ENCODE results near the gene TMEM198.

TMEM198 gene

GRCh38 chr2:219523031-219523671 lies 20.7 kb upstream of the TMEM198 start:
- Histone ChIP-seq H3K27ac (no peak overlapping the region), H2AFZ (ENCODE audit: low read depth) (no peak overlapping the region), H3K4me2 (no peak overlapping the region), H4K20me1 (ENCODE audit: insufficient read depth) (no peaks in the 10 kb centered on the region), H3K9ac (no peak overlapping the region), H3K4me3 (IDR thresholded peaks at IDR 0.05; ENCODE audit: insufficient read depth, low read depth, low read length) (no peak overlapping the region), H3K79me2 (ENCODE audit: insufficient read depth, low read depth) (no peaks in the 10 kb centered on the region), H3K27me3 (ENCODE audit: insufficient read depth, low read depth) (peaks cover 94% of the 10 kb centered on the region), H3K36me3 (ENCODE audit: insufficient read depth) (no peaks in the 10 kb centered on the region), H3K4me1 (ENCODE audit: low read depth, poor library complexity, severe bottlenecking) (peaks cover 6% of the 10 kb centered on the region)
- TF ChIP-seq, protein P1, sequence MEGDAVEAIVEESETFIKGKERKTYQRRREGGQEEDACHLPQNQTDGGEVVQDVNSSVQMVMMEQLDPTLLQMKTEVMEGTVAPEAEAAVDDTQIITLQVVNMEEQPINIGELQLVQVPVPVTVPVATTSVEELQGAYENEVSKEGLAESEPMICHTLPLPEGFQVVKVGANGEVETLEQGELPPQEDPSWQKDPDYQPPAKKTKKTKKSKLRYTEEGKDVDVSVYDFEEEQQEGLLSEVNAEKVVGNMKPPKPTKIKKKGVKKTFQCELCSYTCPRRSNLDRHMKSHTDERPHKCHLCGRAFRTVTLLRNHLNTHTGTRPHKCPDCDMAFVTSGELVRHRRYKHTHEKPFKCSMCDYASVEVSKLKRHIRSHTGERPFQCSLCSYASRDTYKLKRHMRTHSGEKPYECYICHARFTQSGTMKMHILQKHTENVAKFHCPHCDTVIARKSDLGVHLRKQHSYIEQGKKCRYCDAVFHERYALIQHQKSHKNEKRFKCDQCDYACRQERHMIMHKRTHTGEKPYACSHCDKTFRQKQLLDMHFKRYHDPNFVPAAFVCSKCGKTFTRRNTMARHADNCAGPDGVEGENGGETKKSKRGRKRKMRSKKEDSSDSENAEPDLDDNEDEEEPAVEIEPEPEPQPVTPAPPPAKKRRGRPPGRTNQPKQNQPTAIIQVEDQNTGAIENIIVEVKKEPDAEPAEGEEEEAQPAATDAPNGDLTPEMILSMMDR (conservative IDR thresholded peaks at IDR 0.05; ENCODE audit: low read depth, low read length) = no peak

DNA sequence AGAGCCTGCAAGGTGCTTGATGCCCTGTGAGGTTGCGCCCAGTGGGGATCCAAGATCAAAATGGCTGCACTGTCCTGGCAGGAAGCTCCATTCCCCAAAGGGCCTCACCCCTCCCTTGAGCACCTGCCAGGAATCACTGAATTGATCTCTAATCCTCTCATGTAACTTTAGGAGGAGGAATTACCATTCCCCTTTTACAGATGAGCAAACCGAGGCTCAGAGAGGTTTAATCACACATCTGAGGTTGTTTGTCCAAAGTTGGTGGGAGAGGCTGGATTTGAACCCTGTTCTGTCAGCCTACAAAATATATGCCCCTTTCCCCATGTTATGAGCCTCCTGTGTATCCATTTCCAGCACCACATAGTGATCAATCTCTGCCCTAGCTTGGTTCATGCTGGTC lies 19.0 kb upstream of the TMEM198 start:
- H3K4me3 ChIP-seq (IDR thresholded peaks at IDR 0.05; ENCODE audit: insufficient read depth, low read depth, low read length) = no peak overlapping the region
- H3K4me1 ChIP-seq (ENCODE audit: low read depth, poor library complexity, severe bottlenecking) = peaks cover 8% of the 10 kb centered on the region
- no peaks in the 10 kb centered on the region for H4K20me1 ChIP-seq (ENCODE audit: insufficient read depth)
- H2AFZ ChIP-seq (ENCODE audit: low read depth) = no peak overlapping the region
- TF ChIP-seq, protein P1 (conservative IDR thresholded peaks at IDR 0.05; ENCODE audit: low read depth, low read length) = no peak
- H3K27me3 ChIP-seq (ENCODE audit: insufficient read depth, low read depth) = peaks cover 95% of the 10 kb centered on the region
- H3K4me2 ChIP-seq = no peak overlapping the region
- H3K36me3 ChIP-seq (ENCODE audit: insufficient read depth) = no peaks in the 10 kb centered on the region
- no peak overlapping the region for H3K9ac ChIP-seq
- H3K79me2 ChIP-seq (ENCODE audit: insufficient read depth, low read depth) = no peaks in the 10 kb centered on the region
- H3K27ac ChIP-seq = no peak overlapping the region

- Histone ChIP-seq H3K27me3 (ENCODE audit: insufficient read depth, low read depth) (peaks cover 92% of the 10 kb centered on the region), H2AFZ (ENCODE audit: low read depth) (no peak overlapping the region)
These were observed 18.1 kb upstream of the TMEM198 start for GRCh38 chr2:219525533-219526232.

GRCh38 chr2:219526320-219527075 lies 17.3 kb upstream of the TMEM198 start:
- peaks cover 86% of the 10 kb centered on the region for H3K27me3 ChIP-seq (ENCODE audit: insufficient read depth, low read depth)
- no peaks in the 10 kb centered on the region for H3K36me3 ChIP-seq (ENCODE audit: insufficient read depth)
- no peak overlapping the region for H3K9ac ChIP-seq
- no peak overlapping the region for H3K4me3 ChIP-seq (IDR thresholded peaks at IDR 0.05; ENCODE audit: insufficient read depth, low read depth, low read length)
- H3K27ac ChIP-seq = no peak overlapping the region
- no peaks in the 10 kb centered on the region for H3K79me2 ChIP-seq (ENCODE audit: insufficient read depth, low read depth)
- no peak overlapping the region for H2AFZ ChIP-seq (ENCODE audit: low read depth)
- TF ChIP-seq, protein P1 (conservative IDR thresholded peaks at IDR 0.05; ENCODE audit: low read depth, low read length) = no peak
- H4K20me1 ChIP-seq (ENCODE audit: insufficient read depth) = no peaks in the 10 kb centered on the region
- peaks cover 8% of the 10 kb centered on the region for H3K4me1 ChIP-seq (ENCODE audit: low read depth, poor library complexity, severe bottlenecking)
- no peak overlapping the region for H3K4me2 ChIP-seq

More at GRCh38 chr2:219525533-219526232, 18.1 kb upstream of the TMEM198 start:
- Histone ChIP-seq H3K9ac (no peak overlapping the region), H4K20me1 (ENCODE audit: insufficient read depth) (no peaks in the 10 kb centered on the region), H3K27ac (no peak overlapping the region), H3K4me3 (IDR thresholded peaks at IDR 0.05; ENCODE audit: insufficient read depth, low read depth, low read length) (no peak overlapping the region), H3K36me3 (ENCODE audit: insufficient read depth) (no peaks in the 10 kb centered on the region), H3K79me2 (ENCODE audit: insufficient read depth, low read depth) (no peaks in the 10 kb centered on the region), H3K4me1 (ENCODE audit: low read depth, poor library complexity, severe bottlenecking) (peaks cover 8% of the 10 kb centered on the region), H3K4me2 (no peak overlapping the region)
- TF ChIP-seq, protein P1 (conservative IDR thresholded peaks at IDR 0.05; ENCODE audit: low read depth, low read length) = no peak

Measured in KMS-11 (cell line).